RWPE2 (cell line): ENCODE results near the gene MGMT.

ENCODE experiments used
- ATAC-seq: fragments of 200-7000 bp; cut with Tn5 transposase; 3 replicates; pipeline ENCODE4 v1.9.1; 2021; ENCODE audit warnings: low read depth
- DNase-seq: peaks from one replicate; pipeline ENCODE4 v3.0.0-alpha.2; 2020; ENCODE audit warnings: low spot score
- H3K27ac ChIP-seq: fragments of 450-650 bp; 2 replicates; pipeline ENCODE4 v1.5.1; 2017; ENCODE audit warnings: mild to moderate bottlenecking; ENCODE audit not compliant: poor library complexity, severe bottlenecking
- H3K27me3 ChIP-seq: fragments of 250-450 bp; sonication (Bioruptor Pico); 2 replicates; pipeline ENCODE4 v1.5.1; 2021; ENCODE audit warnings: mild to moderate bottlenecking, moderate library complexity; ENCODE audit not compliant: insufficient read depth, poor library complexity, severe bottlenecking
- H3K36me3 ChIP-seq: fragments of 250-450 bp; sonication (Bioruptor Pico); 2 replicates; pipeline ENCODE4 v1.5.1; 2020; ENCODE audit warnings: low read depth, mild to moderate bottlenecking, moderate library complexity
- H3K4me1 ChIP-seq: fragments of 250-450 bp; sonication (Bioruptor Pico); 2 replicates; pipeline ENCODE4 v1.5.1; 2021; ENCODE audit warnings: mild to moderate bottlenecking, moderate library complexity; ENCODE audit not compliant: insufficient read depth, poor library complexity, severe bottlenecking
- H3K4me3 ChIP-seq: fragments of 250-450 bp; sonication (Bioruptor Pico); 2 replicates; pipeline ENCODE4 v1.5.1; 2021; ENCODE audit warnings: mild to moderate bottlenecking, moderate library complexity; ENCODE audit not compliant: severe bottlenecking
- H3K9me3 ChIP-seq: fragments of 250-450 bp; sonication (Bioruptor Pico); 2 replicates; pipeline ENCODE4 v1.5.1; 2021; ENCODE audit warnings: mild to moderate bottlenecking, moderate library complexity; ENCODE audit not compliant: severe bottlenecking
- CTCF ChIP-seq: fragments of 450-650 bp; IDR thresholded peaks from one replicate; pipeline ENCODE4 v1.5.1; 2017; ENCODE audit warnings: mild to moderate bottlenecking, moderate library complexity; ENCODE audit not compliant: poor library complexity, severe bottlenecking

MGMT gene

GRCh38 chr10:129716881-129717280 is 249.8 kb downstream of the MGMT start:
- DNase-seq = no peak
- ATAC-seq = no peak
- Histone ChIP-seq H3K9me3 (peaks cover 5% of the 10 kb centered on the region), H3K36me3 (no peaks in the 10 kb centered on the region), H3K27me3 (no peaks in the 10 kb centered on the region), H3K4me1 (no peaks in the 10 kb centered on the region), H3K4me3 (no peak overlapping the region), H3K27ac (no peak overlapping the region)
- no peak for TF ChIP-seq CTCF

GRCh38 chr10:129717816-129718547 is 250.9 kb downstream of the MGMT start:
- no peaks in the 10 kb centered on the region for H3K27me3 ChIP-seq
- no peak overlapping the region for H3K4me3 ChIP-seq
- H3K9me3 ChIP-seq = peaks cover 7% of the 10 kb centered on the region
- no peak overlapping the region for H3K27ac ChIP-seq
- DNase-seq (no peak), ATAC-seq (no peak)
- no peaks in the 10 kb centered on the region for H3K36me3 ChIP-seq
- no peak for TF ChIP-seq CTCF
- H3K4me1 ChIP-seq = no peaks in the 10 kb centered on the region

- no peak; the same call in 2 of the 3 replicates for ATAC-seq
- DNase-seq = no peak
- H3K36me3 ChIP-seq = no peaks in the 10 kb centered on the region
Observed at GRCh38 chr10:129718548-129719414, 251.7 kb downstream of the MGMT start.

GRCh38 chr10:129719415-129719739 is 252.3 kb downstream of the MGMT start:
- Histone ChIP-seq H3K36me3 (no peaks in the 10 kb centered on the region), H3K9me3 (peaks cover 7% of the 10 kb centered on the region), H3K27ac (no peak overlapping the region), H3K4me1 (no peaks in the 10 kb centered on the region), H3K27me3 (no peaks in the 10 kb centered on the region), H3K4me3 (no peak overlapping the region)
- DNase-seq = no peak
- no peak for TF ChIP-seq CTCF
- ATAC-seq = no peak

More at GRCh38 chr10:129718548-129719414, 251.7 kb downstream of the MGMT start:
- H3K27ac ChIP-seq = no peak overlapping the region
- H3K4me3 ChIP-seq = no peak overlapping the region
- H3K27me3 ChIP-seq = no peaks in the 10 kb centered on the region
- no peaks in the 10 kb centered on the region for H3K4me1 ChIP-seq
- no peak for TF ChIP-seq CTCF
- peaks cover 7% of the 10 kb centered on the region for H3K9me3 ChIP-seq
